CD4-positive, alpha-beta T cell treated with Interleukin-4 for 4 hours (primary cell): ENCODE data around the gene STK11.

Experiments used
- DNase-seq: peaks from one replicate; pipeline ENCODE4 v3.0.0-alpha.2; 2020

The STK11 gene

DNA sequence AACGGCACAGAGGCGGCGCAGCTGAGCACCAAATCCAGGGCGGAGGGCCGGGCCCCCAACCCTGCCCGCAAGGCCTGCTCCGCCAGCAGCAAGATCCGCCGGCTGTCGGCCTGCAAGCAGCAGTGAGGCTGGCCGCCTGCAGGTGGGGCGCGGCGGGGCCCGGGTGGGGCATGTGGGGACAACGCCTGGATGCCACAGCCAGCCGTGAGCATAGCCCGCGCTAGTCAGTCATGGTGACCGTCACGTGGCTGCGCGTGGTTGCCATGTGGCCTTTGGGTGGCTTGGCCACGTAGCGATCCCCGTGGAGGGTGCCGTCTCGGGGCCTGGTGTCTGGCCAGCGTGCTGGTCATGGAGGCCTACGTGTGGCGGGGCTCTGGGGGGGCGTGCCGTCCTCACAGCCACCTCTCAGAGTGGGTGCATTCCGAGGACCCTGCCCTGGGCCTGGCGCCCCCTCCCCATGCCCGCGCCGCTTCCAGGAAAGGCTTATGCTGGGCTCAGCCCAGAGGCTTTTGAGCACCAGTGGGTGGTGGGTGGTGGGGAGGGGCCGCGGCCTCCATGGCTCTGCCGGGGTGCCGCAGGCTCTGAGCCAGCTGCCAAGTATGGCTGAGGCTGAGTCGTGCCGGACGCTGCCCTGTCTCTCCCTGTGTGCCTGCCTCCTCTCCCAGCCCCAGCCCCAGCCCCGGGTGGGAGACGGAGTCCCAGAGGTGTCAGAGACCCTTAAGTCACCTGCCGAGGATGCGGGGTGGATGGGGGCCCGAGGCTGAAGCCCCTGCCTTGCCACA lies 21.1 kb downstream of the STK11 start:
- no peak for DNase-seq

DNA sequence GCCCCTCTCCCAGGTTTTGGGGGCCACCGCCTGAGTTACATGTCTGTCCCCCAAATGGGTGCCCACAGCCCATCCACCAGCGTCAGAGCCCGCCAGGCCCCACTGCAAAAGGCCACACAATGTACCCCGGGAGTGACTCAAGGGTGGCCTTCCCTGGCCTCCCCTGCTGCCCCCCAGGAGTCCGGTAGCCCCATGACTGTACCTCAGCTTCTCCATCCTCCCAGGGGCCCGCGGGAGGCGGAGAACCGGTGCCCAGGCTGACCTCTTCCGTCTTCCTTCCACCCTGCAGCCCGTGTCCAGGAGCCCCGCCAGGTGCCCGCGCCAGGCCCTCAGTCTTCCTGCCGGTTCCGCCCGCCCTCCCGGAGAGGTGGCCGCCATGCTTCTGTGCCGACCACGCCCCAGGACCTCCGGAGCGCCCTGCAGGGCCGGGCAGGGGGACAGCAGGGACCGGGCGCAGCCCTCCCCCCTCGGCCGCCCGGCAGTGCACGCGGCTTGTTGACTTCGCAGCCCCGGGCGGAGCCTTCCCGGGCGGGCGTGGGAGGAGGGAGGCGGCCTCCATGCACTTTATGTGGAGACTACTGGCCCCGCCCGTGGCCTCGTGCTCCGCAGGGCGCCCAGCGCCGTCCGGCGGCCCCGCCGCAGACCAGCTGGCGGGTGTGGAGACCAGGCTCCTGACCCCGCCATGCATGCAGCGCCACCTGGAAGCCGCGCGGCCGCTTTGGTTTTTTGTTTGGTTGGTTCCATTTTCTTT lies 21.9 kb downstream of the STK11 start:
- no peak for DNase-seq

DNA sequence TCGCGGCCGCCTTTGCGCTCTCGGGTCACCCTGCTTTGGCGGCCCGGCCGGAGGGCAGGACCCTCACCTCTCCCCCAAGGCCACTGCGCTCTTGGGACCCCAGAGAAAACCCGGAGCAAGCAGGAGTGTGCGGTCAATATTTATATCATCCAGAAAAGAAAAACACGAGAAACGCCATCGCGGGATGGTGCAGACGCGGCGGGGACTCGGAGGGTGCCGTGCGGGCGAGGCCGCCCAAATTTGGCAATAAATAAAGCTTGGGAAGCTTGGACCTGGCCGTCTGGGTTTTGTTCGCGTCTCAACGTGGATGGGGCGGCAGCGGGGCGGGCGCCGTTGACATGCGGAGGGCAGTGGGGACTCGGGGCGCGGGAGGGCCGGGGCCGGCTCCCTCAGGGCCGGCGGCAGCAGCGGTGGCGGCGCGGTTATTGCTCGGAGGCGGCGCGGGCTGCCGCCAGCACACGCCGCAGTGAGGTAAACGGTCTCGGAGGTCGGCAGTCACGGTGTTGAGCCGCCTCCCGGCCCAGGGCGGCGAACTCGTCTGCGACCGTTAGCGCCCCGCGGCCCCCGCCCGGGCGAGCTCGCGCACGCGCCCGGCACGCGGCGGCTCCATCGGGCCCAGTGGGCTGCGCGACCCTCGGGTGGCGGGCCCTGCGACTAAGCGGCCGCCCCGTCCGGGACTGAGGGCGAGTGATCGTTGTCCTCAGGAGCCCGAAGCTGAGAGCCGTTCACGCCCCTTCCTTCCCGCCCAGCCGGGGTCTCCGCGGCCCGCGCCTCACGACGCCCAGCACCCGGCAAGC lies 22.8 kb downstream of the STK11 start:
- DNase-seq: no peak

- DNase-seq: no peak
Observed at GRCh38 chr19:1229056-1229923, 23.7 kb downstream of the STK11 start.

GRCh38 chr19:1229924-1230782 lies 24.6 kb downstream of the STK11 start:
- no peak for DNase-seq

DNA sequence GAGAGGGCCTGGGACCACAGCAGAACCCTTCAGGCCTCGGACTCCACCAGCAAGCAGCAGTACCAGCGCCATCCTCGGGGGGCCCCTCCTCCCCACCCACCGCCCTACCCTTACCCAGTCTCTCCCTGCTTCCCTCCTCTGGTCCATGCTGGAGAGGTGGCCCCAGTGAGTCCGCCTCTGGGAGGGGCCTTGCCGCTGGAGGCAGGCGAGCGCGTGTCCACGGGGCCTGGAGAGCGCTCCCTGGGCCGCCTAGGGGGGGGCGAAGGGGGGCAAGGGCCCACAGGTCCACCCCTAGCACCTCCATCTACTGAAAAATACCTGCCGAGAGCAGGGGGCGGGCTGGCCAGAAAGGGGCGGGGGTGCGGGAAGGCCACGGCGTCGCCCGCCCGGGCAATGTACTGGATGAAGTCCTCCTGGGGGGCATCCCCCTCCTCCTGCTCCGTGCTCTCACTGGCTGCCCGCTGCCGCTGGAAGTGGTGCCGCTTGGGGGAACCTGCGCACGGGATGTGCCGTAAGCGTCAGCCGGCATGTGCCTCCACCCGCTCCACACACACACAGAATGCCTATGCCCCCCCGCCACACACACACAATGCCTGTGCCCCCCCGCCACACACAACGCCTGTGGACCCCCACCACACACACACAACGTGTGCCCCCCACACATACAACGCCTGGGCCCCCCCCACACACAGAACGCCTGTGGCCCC lies 25.4 kb downstream of the STK11 start:
- no peak for DNase-seq

GRCh38 chr19:1231729-1232637 lies 26.4 kb downstream of the STK11 start:
- no peak for DNase-seq

- DNase-seq: no peak
Observed at GRCh38 chr19:1232652-1233072, 27.1 kb downstream of the STK11 start.

GRCh38 chr19:1233115-1233667 lies 27.6 kb downstream of the STK11 start:
- DNase-seq: no peak

GRCh38 chr19:1234051-1234954 lies 28.7 kb downstream of the STK11 start:
- no peak for DNase-seq

GRCh38 chr19:1234955-1235380 lies 29.4 kb downstream of the STK11 start:
- no peak for DNase-seq

DNA sequence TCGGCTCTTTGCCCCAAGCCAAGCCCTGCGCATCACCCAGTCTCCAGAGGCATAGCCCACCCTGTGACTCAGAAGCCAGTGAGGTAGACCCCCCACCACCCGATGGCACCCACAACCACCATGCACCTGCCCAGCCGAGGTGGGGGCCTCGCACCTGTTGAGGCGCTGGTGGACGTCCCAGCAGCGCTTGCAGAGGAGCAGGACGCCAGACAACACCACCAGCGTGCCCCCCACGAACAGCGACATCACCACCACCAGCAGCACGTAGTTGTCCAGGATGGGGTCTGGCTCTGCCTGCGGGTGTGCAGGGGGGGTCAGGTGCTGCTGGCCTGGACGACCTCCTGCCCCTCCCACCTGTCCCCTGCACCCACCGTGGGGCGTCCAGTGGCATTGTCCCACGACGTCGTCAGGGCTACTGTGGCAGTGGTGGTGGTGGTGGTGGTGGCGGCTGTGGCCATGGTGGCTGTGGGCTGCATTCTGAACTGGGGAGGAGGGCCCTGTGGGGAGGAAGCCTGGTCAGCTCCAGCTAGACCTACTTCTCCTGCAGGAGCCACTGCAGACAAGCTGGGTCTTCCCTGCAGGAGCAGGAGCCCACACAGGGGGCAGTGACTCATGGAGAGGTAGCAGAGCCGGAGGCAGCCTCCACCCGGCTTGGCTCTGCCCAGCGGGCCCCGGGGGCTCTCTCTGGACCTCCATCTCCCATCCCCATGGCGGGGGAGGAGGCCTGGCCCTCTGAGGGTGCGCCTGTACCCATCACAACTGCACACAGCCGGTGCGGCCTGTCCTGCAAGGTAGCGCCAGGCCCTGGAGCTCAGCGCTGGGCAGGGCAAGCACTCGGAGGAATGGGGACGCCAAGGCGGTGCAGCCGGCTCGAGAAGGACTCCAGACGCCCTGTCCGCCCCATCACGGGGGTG lies 30.3 kb downstream of the STK11 start:
- no peak for DNase-seq

- DNase-seq: no peak
Observed at GRCh38 chr19:1236576-1236975, 31.0 kb downstream of the STK11 start.

GRCh38 chr19:1237027-1237659 lies 31.6 kb downstream of the STK11 start:
- no peak for DNase-seq

DNA sequence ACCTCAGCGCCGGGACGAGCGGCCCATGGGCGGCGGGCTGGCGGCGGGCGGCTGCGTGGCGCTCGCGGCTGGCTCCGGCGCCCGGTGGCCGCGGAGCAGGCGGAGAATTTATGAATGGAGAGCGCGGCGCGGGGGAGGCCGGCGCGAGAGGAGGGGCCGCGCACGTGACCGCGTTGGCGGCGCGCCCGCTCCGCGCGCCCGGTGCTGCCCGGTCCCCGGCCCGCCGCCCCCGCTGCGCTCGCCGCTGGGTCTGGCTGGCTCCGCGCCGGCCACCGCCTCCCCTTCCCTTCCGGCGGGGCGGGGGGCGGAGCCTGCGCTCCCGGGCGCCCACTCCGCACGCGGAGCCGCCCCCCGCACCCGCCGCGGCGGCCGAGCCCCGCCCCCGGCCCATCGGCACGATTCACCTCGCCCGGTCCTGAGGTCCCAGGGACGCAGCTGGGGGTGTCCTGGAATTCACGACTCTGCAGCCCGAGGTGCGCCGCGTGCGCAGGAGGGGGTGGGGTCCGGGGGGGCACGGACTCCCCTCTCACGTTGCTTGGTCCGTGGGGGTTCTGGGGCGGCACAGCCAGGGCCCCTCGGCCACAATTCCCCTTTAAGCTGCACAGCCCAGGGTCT lies 32.3 kb downstream of the STK11 start, which contains the start of gene CBARP:
Gene CBARP (minus strand): TSS at position 252 of the 615 bp plus-strand sequence. CDS start 1,905 bp downstream, outside the sequence.
- no peak for DNase-seq
